Measurements from ENCODE around the gene EIF2S1.
"Not testable (repeated sequence)": the region's sequence is repeated elsewhere in the genome, so short reads cannot be mapped to it uniquely, and the experiment has no call there.

Gene EIF2S1

DNA sequence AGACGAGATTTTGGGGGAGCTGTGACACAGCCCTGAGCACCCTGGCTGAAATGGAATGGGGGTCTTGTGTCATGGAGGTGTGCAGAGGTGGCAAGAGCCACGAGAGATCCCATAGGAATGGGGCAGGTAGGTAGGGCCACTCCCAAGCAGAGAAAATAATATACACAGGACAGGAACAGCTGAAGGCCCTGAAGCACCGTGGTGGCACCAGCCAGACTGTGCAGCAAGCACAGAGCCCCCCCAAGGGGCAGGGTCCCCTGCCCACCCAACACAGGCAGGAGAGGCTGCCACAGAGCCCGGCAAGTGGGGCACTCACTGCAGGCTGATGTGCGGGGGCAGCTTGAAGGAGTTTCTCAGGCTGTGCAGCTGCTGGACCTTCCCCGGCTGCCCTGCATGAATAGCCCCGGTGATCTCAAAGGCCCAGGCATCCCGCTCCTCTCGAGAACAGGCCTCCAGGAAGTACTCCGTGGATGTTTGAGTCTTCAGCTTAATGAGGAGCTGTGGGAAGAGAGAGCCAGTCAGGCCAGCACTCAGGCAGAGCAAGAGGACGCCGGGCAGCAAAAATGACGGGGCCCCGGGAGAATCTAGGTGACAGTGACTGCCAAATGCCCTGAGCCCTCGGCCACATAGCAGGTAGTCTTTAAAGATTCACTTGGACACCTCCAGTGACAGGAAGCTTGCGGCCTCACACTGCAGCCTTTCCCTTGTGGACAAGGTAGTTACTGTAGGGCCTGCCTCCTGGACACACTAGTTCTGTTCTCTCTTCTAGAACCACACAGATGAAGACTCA is 35.2 kb downstream of the EIF2S1 start:
- Histone ChIP-seq H3K4me3 (ENCODE audit: low read depth, low read length) (no peak overlapping the region), H3K27ac (ENCODE audit: low read depth, low read length) (no peak overlapping the region), H3K4me1 (ENCODE audit: control insufficient read depth, insufficient read depth, low read length) (peaks cover 2% of the 10 kb centered on the region; the same call in 1 of the 2 replicates), H3K9ac (ENCODE audit: low read length) (no peak overlapping the region), H3K27me3 (ENCODE audit: control insufficient read depth, insufficient read depth, low read length) (no peaks in the 10 kb centered on the region), H3K36me3 (ENCODE audit: control insufficient read depth, insufficient read depth, low read length) (no peaks in the 10 kb centered on the region), H3K9me3 (ENCODE audit: control insufficient read depth, insufficient read depth, low read depth, low read length) (no peaks in the 10 kb centered on the region)

DNA sequence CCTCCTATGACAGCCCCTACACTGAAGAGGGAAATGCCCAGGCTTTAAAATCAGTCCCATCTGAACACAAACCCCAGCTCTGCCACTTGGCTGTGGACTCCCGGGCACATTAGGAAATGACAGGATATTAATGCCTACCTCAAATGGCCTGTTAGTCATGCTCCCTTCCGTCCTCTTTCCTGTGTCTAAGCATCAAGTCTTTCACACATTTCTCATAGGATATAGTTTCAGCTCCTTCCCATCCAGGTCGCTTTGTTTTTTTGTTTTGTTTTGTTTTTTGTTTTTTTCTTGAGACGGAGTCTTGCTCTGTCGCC is 35.7 kb downstream of the EIF2S1 start:
- no peak overlapping the region for H3K27ac ChIP-seq (ENCODE audit: low read depth, low read length)
- H3K9me3 ChIP-seq (ENCODE audit: control insufficient read depth, insufficient read depth, low read depth, low read length), result no peaks in the 10 kb centered on the region
- peaks cover 2% of the 10 kb centered on the region; the same call in 1 of the 2 replicates for H3K4me1 ChIP-seq (ENCODE audit: control insufficient read depth, insufficient read depth, low read length)
- H3K27me3 ChIP-seq (ENCODE audit: control insufficient read depth, insufficient read depth, low read length), result no peaks in the 10 kb centered on the region
- H3K9ac ChIP-seq (ENCODE audit: low read length), result no peak overlapping the region
- no peak overlapping the region for H3K4me3 ChIP-seq (ENCODE audit: low read depth, low read length)
- no peaks in the 10 kb centered on the region for H3K36me3 ChIP-seq (ENCODE audit: control insufficient read depth, insufficient read depth, low read length)

DNA sequence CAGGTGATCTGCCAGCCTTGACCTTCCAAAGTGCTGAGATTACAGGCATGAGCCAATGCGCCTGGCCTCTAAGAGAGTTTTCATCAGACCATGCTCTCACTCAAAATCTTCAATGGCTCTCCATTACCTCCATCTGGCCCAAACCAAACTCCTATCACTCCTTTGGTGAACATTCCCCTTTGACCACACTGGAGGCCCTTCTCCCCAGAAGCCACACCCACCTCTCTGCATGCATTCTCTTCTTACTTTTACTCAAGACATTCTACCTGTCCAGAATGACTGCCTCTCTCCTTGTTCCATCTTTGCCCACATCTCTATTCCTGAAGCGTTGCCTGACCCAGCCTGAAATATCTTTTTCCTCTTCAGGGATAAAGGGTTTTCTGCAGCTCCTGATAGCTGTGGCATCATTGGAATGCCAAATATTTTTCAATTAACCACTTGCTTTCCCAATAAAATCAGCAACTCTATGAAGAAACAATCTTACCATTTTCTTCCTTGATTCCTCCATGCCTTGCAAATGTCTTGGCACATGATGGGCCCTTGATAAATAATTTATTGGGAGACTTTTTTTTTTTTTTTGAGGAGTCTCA is 36.3 kb downstream of the EIF2S1 start:
- H3K9me3 ChIP-seq (ENCODE audit: control insufficient read depth, insufficient read depth, low read depth, low read length), result no peaks in the 10 kb centered on the region
- no peak overlapping the region for H3K9ac ChIP-seq (ENCODE audit: low read length)
- no peak overlapping the region for H3K27ac ChIP-seq (ENCODE audit: low read depth, low read length)
- no peaks in the 10 kb centered on the region for H3K36me3 ChIP-seq (ENCODE audit: control insufficient read depth, insufficient read depth, low read length)
- peaks cover 2% of the 10 kb centered on the region; the same call in 1 of the 2 replicates for H3K4me1 ChIP-seq (ENCODE audit: control insufficient read depth, insufficient read depth, low read length)
- no peaks in the 10 kb centered on the region for H3K27me3 ChIP-seq (ENCODE audit: control insufficient read depth, insufficient read depth, low read length)
- H3K4me3 ChIP-seq (ENCODE audit: low read depth, low read length), result no peak overlapping the region

DNA sequence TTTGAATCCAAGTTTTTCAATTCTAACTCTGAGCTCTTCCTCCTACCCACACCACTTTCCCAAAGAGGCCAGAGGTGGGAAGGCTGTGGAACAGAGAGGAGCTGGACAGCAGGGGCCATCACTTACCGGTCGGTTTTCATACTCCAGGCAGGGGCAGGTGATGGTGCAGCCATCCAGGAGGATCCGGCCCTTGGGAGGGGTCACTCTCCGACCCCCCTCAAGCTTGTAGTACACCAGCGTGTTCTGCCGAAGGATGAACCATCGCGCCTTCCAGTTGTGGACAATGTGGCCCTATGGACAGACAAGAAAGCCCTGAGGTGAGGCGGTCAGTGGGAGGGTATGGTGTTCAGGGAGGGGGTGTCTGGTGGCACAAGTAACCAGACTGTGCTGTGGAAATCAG is 37.4 kb downstream of the EIF2S1 start:
- H3K27ac ChIP-seq (ENCODE audit: low read depth, low read length), result no peak overlapping the region
- H3K9me3 ChIP-seq (ENCODE audit: control insufficient read depth, insufficient read depth, low read depth, low read length), result no peaks in the 10 kb centered on the region
- peaks cover 2% of the 10 kb centered on the region; the same call in 1 of the 2 replicates for H3K4me1 ChIP-seq (ENCODE audit: control insufficient read depth, insufficient read depth, low read length)
- no peak overlapping the region for H3K9ac ChIP-seq (ENCODE audit: low read length)
- no peaks in the 10 kb centered on the region for H3K27me3 ChIP-seq (ENCODE audit: control insufficient read depth, insufficient read depth, low read length)
- no peaks in the 10 kb centered on the region for H3K36me3 ChIP-seq (ENCODE audit: control insufficient read depth, insufficient read depth, low read length)
- H3K4me3 ChIP-seq (ENCODE audit: low read depth, low read length), result no peak overlapping the region

DNA sequence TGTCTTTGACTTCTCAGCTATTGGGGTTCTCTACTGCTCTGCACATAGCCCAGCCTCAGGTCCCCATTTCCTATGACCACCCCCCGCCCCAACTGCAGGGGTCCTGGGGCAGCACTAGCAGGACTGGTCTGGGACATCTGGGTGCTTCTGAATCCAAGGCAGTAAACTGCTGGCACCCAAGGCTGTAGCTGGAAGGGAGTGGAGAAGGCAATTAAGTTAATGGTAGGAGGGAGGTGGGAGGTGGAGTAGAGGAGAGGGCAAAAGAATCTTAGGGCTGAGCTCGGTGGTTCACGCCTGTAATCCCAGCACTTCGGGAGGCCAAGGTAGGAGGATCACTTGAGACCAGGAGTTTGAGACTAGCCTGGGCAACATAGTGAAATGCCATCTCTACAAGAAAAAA is 40.3 kb downstream of the EIF2S1 start:
- Histone ChIP-seq H3K27me3 (ENCODE audit: control insufficient read depth, insufficient read depth, low read length) (no peaks in the 10 kb centered on the region), H3K4me1 (ENCODE audit: control insufficient read depth, insufficient read depth, low read length) (peaks cover 2% of the 10 kb centered on the region; the same call in 1 of the 2 replicates), H3K27ac (ENCODE audit: low read depth, low read length) (no peak overlapping the region), H3K36me3 (ENCODE audit: control insufficient read depth, insufficient read depth, low read length) (no peaks in the 10 kb centered on the region), H3K4me3 (ENCODE audit: low read depth, low read length) (no peak overlapping the region), H3K9me3 (ENCODE audit: control insufficient read depth, insufficient read depth, low read depth, low read length) (no peaks in the 10 kb centered on the region), H3K9ac (ENCODE audit: low read length) (no peak overlapping the region)

DNA sequence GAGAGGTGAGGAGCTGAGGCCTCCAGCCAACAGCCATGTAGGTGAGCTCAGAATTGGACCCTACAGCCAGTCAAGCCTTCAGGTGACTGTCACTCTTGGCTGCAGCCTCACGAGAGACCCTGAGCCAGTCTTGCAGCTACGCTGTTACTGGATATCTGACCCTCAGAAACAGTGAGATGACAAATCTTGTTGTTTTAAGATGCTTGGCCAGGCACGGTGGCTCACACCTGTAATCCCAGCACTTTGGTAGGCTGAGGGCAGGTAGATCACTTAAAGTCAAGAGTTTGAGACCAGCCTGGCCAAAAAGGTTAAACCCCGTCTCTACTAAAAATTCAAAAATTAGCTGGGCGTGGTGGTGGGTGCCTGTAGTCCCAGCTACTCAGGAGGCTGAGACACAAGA is 45.6 kb downstream of the EIF2S1 start:
- Histone ChIP-seq H3K9me3 (ENCODE audit: control insufficient read depth, insufficient read depth, low read depth, low read length) (no peaks in the 10 kb centered on the region), H3K4me1 (ENCODE audit: control insufficient read depth, insufficient read depth, low read length) (peaks cover 11% of the 10 kb centered on the region; the same call in 1 of the 2 replicates), H3K27ac (ENCODE audit: low read depth, low read length) (no peak overlapping the region), H3K27me3 (ENCODE audit: control insufficient read depth, insufficient read depth, low read length) (no peaks in the 10 kb centered on the region), H3K4me3 (ENCODE audit: low read depth, low read length) (no peak overlapping the region), H3K36me3 (ENCODE audit: control insufficient read depth, insufficient read depth, low read length) (no peaks in the 10 kb centered on the region), H3K9ac (ENCODE audit: low read length) (no peak overlapping the region)

DNA sequence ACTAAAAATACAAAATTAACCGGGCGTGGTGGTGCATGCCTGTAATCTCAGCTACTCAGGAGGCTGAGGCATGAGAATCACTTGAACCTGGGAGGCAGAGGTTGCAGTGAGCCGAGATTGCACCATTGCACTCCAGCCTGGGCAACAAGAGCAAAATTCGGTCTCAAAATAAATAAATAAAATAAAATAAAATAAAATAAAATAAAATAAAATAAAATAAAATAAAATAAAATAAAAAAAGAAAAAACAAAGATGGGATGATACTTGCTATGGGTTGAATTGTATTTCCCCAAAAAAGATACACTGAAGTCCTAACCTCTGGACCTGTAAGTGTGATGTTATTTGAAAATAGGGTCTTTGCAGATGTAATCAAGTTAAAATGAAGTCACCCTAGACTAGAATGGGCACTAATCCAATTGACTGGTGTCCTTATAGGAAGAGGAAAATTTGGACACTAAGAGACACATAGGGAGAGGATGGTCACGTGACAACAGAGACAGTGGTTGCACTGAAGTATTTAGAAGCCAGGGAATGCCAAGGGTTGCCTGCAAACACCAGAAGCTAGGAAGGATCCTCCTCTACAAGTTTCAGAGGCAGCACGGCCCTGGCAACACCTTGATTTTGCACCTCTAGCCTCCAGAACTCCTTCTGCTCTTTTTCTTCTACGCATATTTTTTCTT is 48.1 kb downstream of the EIF2S1 start:
- H3K4me1 ChIP-seq (ENCODE audit: control insufficient read depth, insufficient read depth, low read length), result peaks cover 11% of the 10 kb centered on the region; the same call in 1 of the 2 replicates
- peaks cover 20% of the 10 kb centered on the region for H3K27me3 ChIP-seq (ENCODE audit: control insufficient read depth, insufficient read depth, low read length)
- H3K9me3 ChIP-seq (ENCODE audit: control insufficient read depth, insufficient read depth, low read depth, low read length); H3K36me3 ChIP-seq (ENCODE audit: control insufficient read depth, insufficient read depth, low read length); H3K4me3 ChIP-seq (ENCODE audit: low read depth, low read length); H3K9ac ChIP-seq (ENCODE audit: low read length); H3K27ac ChIP-seq (ENCODE audit: low read depth, low read length): not testable (repeated sequence)

DNA sequence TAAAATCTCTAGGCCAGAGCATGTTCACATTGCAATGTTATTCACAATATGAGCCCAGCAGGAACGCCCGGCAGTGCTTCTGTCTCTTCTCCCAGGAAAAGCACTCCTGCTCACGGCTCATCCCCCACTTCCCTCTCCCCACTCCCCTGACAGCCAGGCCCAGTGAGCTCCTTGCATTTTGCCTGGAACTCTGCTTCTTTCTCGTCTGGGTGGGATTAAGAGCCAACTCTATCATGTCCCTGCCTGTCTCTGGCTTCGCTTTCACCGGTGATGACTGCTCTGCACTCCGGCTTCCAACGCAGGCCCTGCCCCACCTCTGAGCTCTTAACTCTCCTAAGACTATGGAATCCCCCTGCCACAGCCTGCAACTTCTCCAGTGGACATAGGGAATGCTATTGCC is 49.3 kb downstream of the EIF2S1 start:
- H3K9ac ChIP-seq (ENCODE audit: low read length), result no peak overlapping the region
- peaks cover 20% of the 10 kb centered on the region for H3K27me3 ChIP-seq (ENCODE audit: control insufficient read depth, insufficient read depth, low read length)
- no peaks in the 10 kb centered on the region for H3K36me3 ChIP-seq (ENCODE audit: control insufficient read depth, insufficient read depth, low read length)
- no peak overlapping the region for H3K27ac ChIP-seq (ENCODE audit: low read depth, low read length)
- H3K9me3 ChIP-seq (ENCODE audit: control insufficient read depth, insufficient read depth, low read depth, low read length), result no peaks in the 10 kb centered on the region
- H3K4me1 ChIP-seq (ENCODE audit: control insufficient read depth, insufficient read depth, low read length), result peaks cover 20% of the 10 kb centered on the region; the same call in 1 of the 2 replicates
- no peak overlapping the region for H3K4me3 ChIP-seq (ENCODE audit: low read depth, low read length)

DNA sequence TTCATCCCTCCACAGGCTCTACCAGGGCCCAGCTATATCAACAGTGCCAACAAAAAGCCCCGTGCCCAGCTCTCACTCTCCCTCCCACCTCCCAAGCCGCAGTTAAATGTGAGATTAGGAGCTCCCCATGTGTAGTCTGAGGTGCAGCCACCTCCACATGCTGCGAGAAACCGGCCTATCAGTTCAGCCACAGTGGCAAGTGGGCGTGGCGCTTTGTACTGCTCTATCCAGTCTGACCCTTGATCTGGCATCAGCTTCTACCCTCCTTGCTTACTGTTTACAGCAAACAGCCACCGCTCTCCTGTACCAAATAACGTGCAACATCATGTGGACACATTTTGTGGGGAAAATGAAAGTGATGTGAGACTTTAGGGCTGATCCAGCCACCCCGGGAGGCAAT is 50.2 kb downstream of the EIF2S1 start:
- Histone ChIP-seq H3K4me3 (ENCODE audit: low read depth, low read length) (no peak overlapping the region), H3K9ac (ENCODE audit: low read length) (no peak overlapping the region), H3K9me3 (ENCODE audit: control insufficient read depth, insufficient read depth, low read depth, low read length) (no peaks in the 10 kb centered on the region), H3K36me3 (ENCODE audit: control insufficient read depth, insufficient read depth, low read length) (no peaks in the 10 kb centered on the region), H3K4me1 (ENCODE audit: control insufficient read depth, insufficient read depth, low read length) (peaks cover 22% of the 10 kb centered on the region; the same call in 1 of the 2 replicates), H3K27ac (ENCODE audit: low read depth, low read length) (no peak overlapping the region), H3K27me3 (ENCODE audit: control insufficient read depth, insufficient read depth, low read length) (peaks cover 20% of the 10 kb centered on the region)

DNA sequence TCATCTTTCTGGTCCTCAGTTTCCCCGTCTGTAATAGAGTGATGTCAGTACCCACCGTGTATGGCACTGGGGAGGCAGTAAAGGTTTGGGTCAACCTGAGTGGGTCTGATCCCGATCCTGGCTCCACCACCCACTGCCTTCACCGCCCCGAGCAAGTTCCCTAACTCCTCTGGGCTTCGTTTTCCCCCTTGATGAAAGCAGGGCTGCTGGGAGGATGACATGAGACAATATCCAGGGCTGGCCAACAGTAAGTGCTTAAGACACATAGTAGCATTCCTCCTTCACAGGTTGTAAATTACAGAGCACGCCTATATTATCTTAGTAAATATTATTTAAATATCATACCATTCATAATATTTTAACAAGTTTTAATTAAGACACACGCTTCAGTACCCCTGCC is 51.2 kb downstream of the EIF2S1 start:
- Histone ChIP-seq H3K27me3 (ENCODE audit: control insufficient read depth, insufficient read depth, low read length) (peaks cover 20% of the 10 kb centered on the region), H3K4me1 (ENCODE audit: control insufficient read depth, insufficient read depth, low read length) (peaks cover 22% of the 10 kb centered on the region; the same call in 1 of the 2 replicates), H3K4me3 (ENCODE audit: low read depth, low read length) (peak overlapping the region; percentile 60), H3K9me3 (ENCODE audit: control insufficient read depth, insufficient read depth, low read depth, low read length) (no peaks in the 10 kb centered on the region), H3K36me3 (ENCODE audit: control insufficient read depth, insufficient read depth, low read length) (no peaks in the 10 kb centered on the region), H3K9ac (ENCODE audit: low read length) (no peak overlapping the region), H3K27ac (ENCODE audit: low read depth, low read length) (no peak overlapping the region)

DNA sequence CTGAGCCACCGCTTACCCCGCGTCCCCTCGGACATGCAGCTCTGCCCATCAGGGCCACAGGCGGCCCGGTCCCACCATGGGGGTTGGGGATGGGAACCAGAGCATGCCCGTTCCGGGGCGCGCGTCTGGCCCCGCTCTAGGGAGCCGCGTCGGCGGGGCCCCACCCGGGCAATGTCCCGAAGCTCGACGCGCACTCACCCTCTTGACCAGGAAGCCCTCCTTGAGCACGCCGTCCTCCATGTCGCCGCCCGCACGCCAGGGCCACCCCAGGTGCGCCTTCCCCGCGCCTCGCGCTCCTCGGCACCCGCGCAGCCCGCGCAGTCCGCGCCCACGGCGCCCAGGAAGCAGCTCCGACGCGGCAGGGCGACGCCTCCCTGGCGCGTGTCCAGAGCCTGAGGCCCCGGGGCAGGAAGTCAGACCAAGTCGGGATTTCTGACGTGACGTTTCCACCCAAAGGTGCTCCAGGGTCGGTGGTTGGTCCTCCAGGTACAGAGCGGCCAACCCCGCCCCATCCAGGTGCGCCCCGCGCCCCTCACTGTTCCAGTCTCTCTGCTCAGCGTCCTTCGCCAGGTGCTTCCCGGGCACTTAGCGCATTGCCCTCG is 51.8 kb downstream of the EIF2S1 start, which contains the start of gene PLEK2:
Gene PLEK2, minus strand, starts transcription at position 346 of the 602 bp plus-strand sequence. Its CDS starts 106 bp downstream, at position 240.
- no peak within 1 kb of the TSS for H3K27ac ChIP-seq (ENCODE audit: low read depth, low read length)
- no peaks in the 10 kb centered on the region for H3K36me3 ChIP-seq (ENCODE audit: control insufficient read depth, insufficient read depth, low read length)
- H3K4me3 ChIP-seq (ENCODE audit: low read depth, low read length), result peak within 1 kb of the TSS; percentile 60
- peaks cover 22% of the 10 kb centered on the region; the same call in 1 of the 2 replicates for H3K4me1 ChIP-seq (ENCODE audit: control insufficient read depth, insufficient read depth, low read length)
- no peak within 1 kb of the TSS for H3K9ac ChIP-seq (ENCODE audit: low read length)
- peaks cover 20% of the 10 kb centered on the region for H3K27me3 ChIP-seq (ENCODE audit: control insufficient read depth, insufficient read depth, low read length)
- no peaks in the 10 kb centered on the region for H3K9me3 ChIP-seq (ENCODE audit: control insufficient read depth, insufficient read depth, low read depth, low read length)
